ENCODE data around the gene ZNF81. TPM values are rescaled to one million over a fixed set of nuclear protein-coding genes. Genes with fewer than 3 reads are reported as not detected.
"Not testable (repeated sequence)": the region's sequence is repeated elsewhere in the genome, so short reads cannot be mapped to it uniquely, and the experiment has no call there.

ZNF81 gene
- total RNA-seq, 6 experiments from 2014 or later, result 2.4 to 3.8 (median 3.3) TPM

DNA sequence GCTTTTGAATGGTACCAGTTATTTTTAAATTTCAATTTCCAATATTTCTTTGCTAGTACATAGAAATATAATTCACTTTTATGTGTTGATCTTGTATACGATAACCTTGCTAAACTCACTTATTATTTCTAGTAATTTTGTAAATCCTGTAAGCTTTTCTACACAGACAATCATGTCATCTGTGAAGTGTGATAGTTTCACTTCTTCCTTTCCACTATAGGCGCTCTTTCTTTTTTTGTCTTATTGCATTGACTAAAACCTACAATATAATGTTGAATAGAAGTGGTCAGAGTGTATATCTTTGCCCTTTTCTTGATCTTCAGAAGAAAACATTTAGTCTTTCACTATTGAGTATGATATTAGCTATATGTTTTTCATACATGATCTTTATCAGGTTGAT is 90.5 kb downstream of the ZNF81 start:
- 51% methylated on average over 2 of the region's 2 CpGs for WGBS (ENCODE audit: insufficient coverage, low coverage, low lambda C conversion rate, missing lambda C conversion rate)
- intact Hi-C loops (cut with DNase I), result no loop called here
- no peak for DNase-seq
- H3K27ac ChIP-seq, result no peak overlapping the region
- H3K9me3 ChIP-seq, result no peaks in the 10 kb centered on the region
- no peak overlapping the region for H3K4me3 ChIP-seq
- H3K36me3 ChIP-seq, result no peaks in the 10 kb centered on the region
- no peak for TF ChIP-seq POLR2A (IDR thresholded peaks at IDR 0.05)
- TF ChIP-seq, protein P1, sequence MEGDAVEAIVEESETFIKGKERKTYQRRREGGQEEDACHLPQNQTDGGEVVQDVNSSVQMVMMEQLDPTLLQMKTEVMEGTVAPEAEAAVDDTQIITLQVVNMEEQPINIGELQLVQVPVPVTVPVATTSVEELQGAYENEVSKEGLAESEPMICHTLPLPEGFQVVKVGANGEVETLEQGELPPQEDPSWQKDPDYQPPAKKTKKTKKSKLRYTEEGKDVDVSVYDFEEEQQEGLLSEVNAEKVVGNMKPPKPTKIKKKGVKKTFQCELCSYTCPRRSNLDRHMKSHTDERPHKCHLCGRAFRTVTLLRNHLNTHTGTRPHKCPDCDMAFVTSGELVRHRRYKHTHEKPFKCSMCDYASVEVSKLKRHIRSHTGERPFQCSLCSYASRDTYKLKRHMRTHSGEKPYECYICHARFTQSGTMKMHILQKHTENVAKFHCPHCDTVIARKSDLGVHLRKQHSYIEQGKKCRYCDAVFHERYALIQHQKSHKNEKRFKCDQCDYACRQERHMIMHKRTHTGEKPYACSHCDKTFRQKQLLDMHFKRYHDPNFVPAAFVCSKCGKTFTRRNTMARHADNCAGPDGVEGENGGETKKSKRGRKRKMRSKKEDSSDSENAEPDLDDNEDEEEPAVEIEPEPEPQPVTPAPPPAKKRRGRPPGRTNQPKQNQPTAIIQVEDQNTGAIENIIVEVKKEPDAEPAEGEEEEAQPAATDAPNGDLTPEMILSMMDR (IDR thresholded peaks at IDR 0.05), result no peak
- H3K4me1 ChIP-seq, result no peaks in the 10 kb centered on the region
- no peak for ATAC-seq
- peaks cover 0 to 6% of the 10 kb centered on the region in 2 donors for H3K27me3 ChIP-seq

- H3K4me1 ChIP-seq; ATAC-seq; H3K9me3 ChIP-seq; H3K36me3 ChIP-seq; H3K27ac ChIP-seq; intact Hi-C loops (cut with DNase I); H3K4me3 ChIP-seq; DNase-seq; H3K27me3 ChIP-seq: not testable (repeated sequence)
- WGBS (ENCODE audit: insufficient coverage, low coverage, low lambda C conversion rate, missing lambda C conversion rate), result 66% methylated on average over 3 of the region's 3 CpGs
Measured at GRCh38 chrX:47931970-47932369, 95.3 kb downstream of the ZNF81 start.

GRCh38 chrX:47933946-47934345 is 97.2 kb downstream of the ZNF81 start:
- intact Hi-C loops (cut with DNase I), result no loop called here
- 56% methylated on average over 5 of the region's 5 CpGs for WGBS (ENCODE audit: insufficient coverage, low coverage, low lambda C conversion rate, missing lambda C conversion rate)
- ATAC-seq (no peak), DNase-seq (no peak)
- H3K4me1 ChIP-seq, result no peaks in the 10 kb centered on the region
- no peak for TF ChIP-seq POLR2A (IDR thresholded peaks at IDR 0.05)
- TF ChIP-seq, protein P1 (IDR thresholded peaks at IDR 0.05), result no peak
- H3K27ac ChIP-seq, result no peak overlapping the region
- no peak overlapping the region for H3K4me3 ChIP-seq
- H3K9me3 ChIP-seq, result peaks cover 0 to 4% (median under 1%) of the 10 kb centered on the region in 4 donors
- H3K36me3 ChIP-seq, result no peaks in the 10 kb centered on the region
- peaks cover 0 to 6% of the 10 kb centered on the region in 2 donors for H3K27me3 ChIP-seq

DNA sequence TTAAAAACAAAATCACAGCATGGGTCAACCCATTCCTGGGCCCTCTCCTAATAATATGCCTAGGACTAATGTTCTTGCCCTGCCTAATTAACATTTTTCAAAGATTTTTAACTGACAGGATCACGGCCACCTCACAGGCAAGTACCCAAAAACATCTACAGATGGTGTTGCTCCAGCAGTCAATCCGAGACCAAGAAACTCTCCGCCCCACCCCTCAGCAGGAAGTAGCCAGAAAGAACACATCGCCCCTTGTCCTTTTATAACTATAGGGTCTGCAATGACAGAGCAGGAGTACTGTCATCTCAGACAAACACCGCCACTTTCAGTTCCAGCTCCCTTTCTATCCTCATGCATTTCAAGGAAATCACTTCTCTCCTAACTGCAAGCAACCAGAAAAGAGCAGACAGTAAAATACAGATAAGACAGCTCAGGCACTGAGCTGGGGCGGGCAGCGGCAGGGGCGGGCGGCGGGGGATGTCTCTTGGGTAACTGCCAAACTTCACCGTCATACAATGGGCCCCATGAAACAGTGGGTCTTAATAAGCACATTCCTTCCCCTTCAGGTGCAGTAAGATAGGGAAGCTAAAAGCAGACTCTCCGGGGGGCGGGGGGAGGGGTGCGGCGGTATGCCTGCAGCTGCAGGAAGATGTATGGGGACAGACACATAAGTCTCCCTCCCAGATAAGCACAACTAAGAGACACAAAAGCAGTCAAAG is 99.7 kb downstream of the ZNF81 start:
- Histone ChIP-seq H3K27ac (no peak overlapping the region), H3K4me3 (no peak overlapping the region), H3K36me3 (no peaks in the 10 kb centered on the region), H3K27me3 (no peaks in the 10 kb centered on the region), H3K4me1 (no peaks in the 10 kb centered on the region), H3K9me3 (peaks cover 0 to 6% (median 2%) of the 10 kb centered on the region in 4 donors)
- no peak for TF ChIP-seq POLR2A (IDR thresholded peaks at IDR 0.05)
- TF ChIP-seq, protein P1 (IDR thresholded peaks at IDR 0.05), result no peak
- no peak for ATAC-seq
- WGBS (ENCODE audit: insufficient coverage, low coverage, low lambda C conversion rate, missing lambda C conversion rate), result 41% methylated on average over 11 of the region's 15 CpGs
- intact Hi-C loops (cut with DNase I), result no loop called here
- DNase-seq, result no peak

DNA sequence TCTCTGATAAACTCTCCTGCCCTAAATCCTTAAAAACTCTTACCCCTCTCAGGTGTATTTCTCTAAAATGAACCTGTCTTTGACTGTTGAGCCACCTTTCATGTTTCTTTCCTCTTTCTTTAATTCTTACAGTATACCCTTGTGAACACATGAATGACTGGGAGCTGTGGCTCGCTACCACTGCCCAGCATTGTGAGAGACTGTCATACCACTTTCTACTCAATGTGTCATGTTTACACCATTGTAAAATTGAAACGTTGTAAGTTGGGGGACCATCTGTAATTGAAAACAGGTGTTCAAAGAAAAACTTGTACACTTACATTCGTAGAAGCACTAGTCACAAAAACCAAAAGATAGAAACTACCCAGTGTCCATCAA is 100.2 kb downstream of the ZNF81 start:
- no peak for ATAC-seq
- DNase-seq, result no peak
- WGBS (ENCODE audit: insufficient coverage, low coverage, low lambda C conversion rate, missing lambda C conversion rate), result 43% methylated on average over 3 of the region's 3 CpGs
- H3K4me1 ChIP-seq, result no peaks in the 10 kb centered on the region
- TF ChIP-seq POLR2A (IDR thresholded peaks at IDR 0.05), result no peak
- TF ChIP-seq, protein P1 (IDR thresholded peaks at IDR 0.05), result no peak
- no peaks in the 10 kb centered on the region for H3K27me3 ChIP-seq
- H3K36me3 ChIP-seq, result no peaks in the 10 kb centered on the region
- peaks cover 0 to 6% (median 2%) of the 10 kb centered on the region in 4 donors for H3K9me3 ChIP-seq
- intact Hi-C loops (cut with DNase I), result no loop called here
- no peak overlapping the region for H3K27ac ChIP-seq
- no peak overlapping the region for H3K4me3 ChIP-seq

Measured in right lobe of liver (tissue), 6 donors.